Thyroid gland (tissue), 4 donors: ENCODE results near the gene C7. TPM values are rescaled to one million over a fixed set of nuclear protein-coding genes. Genes with fewer than 3 reads are reported as not detected.
A peak's percentile ranks its signal among the peaks of the same experiment; 100 is the strongest.
"Not testable (repeated sequence)": the region's sequence is repeated elsewhere in the genome, so short reads cannot be mapped to it uniquely, and the experiment has no call there.

Experiments
- DNase-seq, 2 donors: peaks; one replicate each; pipeline ENCODE4 v3.0.0-alpha.2; 2019
- H3K27ac ChIP-seq, 3 donors: fragments of 200-600 bp; sonication (generic); 1 replicate in 2 of 3; 2 replicates in 1 of 3; pipeline ENCODE4 v1.5.1; 2016 to 2019; ENCODE audit warnings: mild to moderate bottlenecking in 1 of 3, moderate library complexity in 1 of 3
- H3K27me3 ChIP-seq: fragments of 200-600 bp; sonication (generic); one replicate; pipeline ENCODE4 v1.5.1; 2019
- H3K36me3 ChIP-seq, 2 donors: fragments of 200-600 bp; sonication (generic); one replicate each; pipeline ENCODE4 v1.5.1; 2016 to 2019
- H3K4me1 ChIP-seq, 2 donors: fragments of 200-600 bp; sonication (generic); one replicate each; pipeline ENCODE4 v1.5.1; 2017 to 2019
- H3K4me3 ChIP-seq, 3 donors: fragments of 200-600 bp; sonication (generic); replicated peaks in 1 of 3; 1 replicate in 2 of 3; 2 replicates in 1 of 3; pipeline ENCODE4 v1.5.1; 2016; ENCODE audit warnings: mild to moderate bottlenecking in 1 of 3
- H3K9me3 ChIP-seq: fragments of 200-600 bp; sonication (generic); one replicate; pipeline ENCODE4 v1.5.1; 2017
- POLR2A ChIP-seq, 2 donors: fragments of 450-650 bp; IDR thresholded peaks; one replicate each; pipeline ENCODE4 v1.6.1; 2017; ENCODE audit warnings: antibody characterized with exemption in 2 of 2, mild to moderate bottlenecking in 2 of 2, moderate library complexity in 1 of 2
- WGBS, 2 donors: methylation state at CpG; one replicate each; pipeline ENCODE4 v1.1.5; 2017; 5-methylcytosine and 5-hydroxymethylcytosine counted together
- intact Hi-C: fragments of 100-400 bp; cut with DNase I; formaldehyde crosslinking; loops from one replicate; pipeline ENCODE4 v1.15.1; 2023
- total RNA-seq, 4 donors: library from RNA; depleted of rRNA; stranded (reverse); fragments of >200 nt; gene quantifications; one replicate each; pipeline ENCODE4 v1.2.3, GENCODE V29; 2016
- TF ChIP-seq, protein P1 (sequence below), 6 experiments: fragments of 200-600 bp in 3 of 6; fragments of 450-650 bp in 3 of 6; sonication (generic) in 3 of 6; IDR thresholded peaks; one replicate each; pipeline ENCODE4 v1.5.1; 2016 to 2019; ENCODE audit warnings: antibody characterized with exemption in 6 of 6, mild to moderate bottlenecking in 2 of 6, inconsistent platforms in 1 of 6, moderate library complexity in 1 of 6

Gene C7
- total RNA-seq, 4 donors from 2014 or later = 108 to 257 (median 203) TPM

- intact Hi-C loops = loop anchor here (5.0 kb wide), 2 partner anchors 42 to 122 kb away; partner anchors contain the start of genes RPL37 and TTC33
- Histone ChIP-seq H3K4me1 (no peaks in the 10 kb centered on the region), H3K27ac (no peak overlapping the region), H3K9me3 (no peaks in the 10 kb centered on the region), H3K4me3 (no peak overlapping the region), H3K27me3 (no peaks in the 10 kb centered on the region), H3K36me3 (no peaks in the 10 kb centered on the region)
- DNase-seq = no peak
- TF ChIP-seq, protein P1, sequence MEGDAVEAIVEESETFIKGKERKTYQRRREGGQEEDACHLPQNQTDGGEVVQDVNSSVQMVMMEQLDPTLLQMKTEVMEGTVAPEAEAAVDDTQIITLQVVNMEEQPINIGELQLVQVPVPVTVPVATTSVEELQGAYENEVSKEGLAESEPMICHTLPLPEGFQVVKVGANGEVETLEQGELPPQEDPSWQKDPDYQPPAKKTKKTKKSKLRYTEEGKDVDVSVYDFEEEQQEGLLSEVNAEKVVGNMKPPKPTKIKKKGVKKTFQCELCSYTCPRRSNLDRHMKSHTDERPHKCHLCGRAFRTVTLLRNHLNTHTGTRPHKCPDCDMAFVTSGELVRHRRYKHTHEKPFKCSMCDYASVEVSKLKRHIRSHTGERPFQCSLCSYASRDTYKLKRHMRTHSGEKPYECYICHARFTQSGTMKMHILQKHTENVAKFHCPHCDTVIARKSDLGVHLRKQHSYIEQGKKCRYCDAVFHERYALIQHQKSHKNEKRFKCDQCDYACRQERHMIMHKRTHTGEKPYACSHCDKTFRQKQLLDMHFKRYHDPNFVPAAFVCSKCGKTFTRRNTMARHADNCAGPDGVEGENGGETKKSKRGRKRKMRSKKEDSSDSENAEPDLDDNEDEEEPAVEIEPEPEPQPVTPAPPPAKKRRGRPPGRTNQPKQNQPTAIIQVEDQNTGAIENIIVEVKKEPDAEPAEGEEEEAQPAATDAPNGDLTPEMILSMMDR (IDR thresholded peaks at IDR 0.05) = peak in 5 of 6 experiments; percentile 24 to 68 (median 58)
- no peak for TF ChIP-seq POLR2A (IDR thresholded peaks at IDR 0.05)
- 36 to 40% methylated on average over 10 of the region's 10 CpGs for WGBS, 2 donors
These were observed 29.9 kb upstream of the C7 start for GRCh38 chr5:40879163-40879942.

DNA sequence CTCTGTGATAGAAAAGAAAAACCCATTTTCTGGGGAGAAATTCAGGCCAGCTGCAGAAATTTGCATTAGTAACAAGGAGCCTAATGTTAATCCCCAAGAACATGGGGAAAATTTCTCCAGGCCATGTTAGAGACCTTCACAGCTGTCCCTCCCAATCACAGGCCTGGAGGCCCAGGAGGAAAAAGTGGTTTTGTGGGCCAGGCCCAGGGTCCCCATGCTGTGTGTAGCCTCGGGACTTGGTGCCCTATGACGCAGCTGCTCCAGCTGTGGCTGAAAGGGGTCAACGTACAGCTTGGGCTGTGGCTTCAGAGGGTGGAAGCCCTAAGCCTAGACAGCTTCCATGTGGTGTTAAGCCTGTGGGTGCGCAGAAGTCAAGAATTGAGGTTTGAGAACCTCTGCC lies 27.0 kb upstream of the C7 start:
- 93 to 94% methylated on average over 4 of the region's 4 CpGs for WGBS, 2 donors
- H3K4me1 ChIP-seq = no peaks in the 10 kb centered on the region
- intact Hi-C loops = no loop called here
- no peak overlapping the region for H3K27ac ChIP-seq
- no peak overlapping the region for H3K4me3 ChIP-seq
- H3K27me3 ChIP-seq = no peaks in the 10 kb centered on the region
- TF ChIP-seq, protein P1 (IDR thresholded peaks at IDR 0.05) = no peak
- TF ChIP-seq POLR2A (IDR thresholded peaks at IDR 0.05) = no peak
- no peak for DNase-seq
- no peaks in the 10 kb centered on the region for H3K9me3 ChIP-seq
- H3K36me3 ChIP-seq = no peaks in the 10 kb centered on the region

GRCh38 chr5:40883051-40883450 lies 26.2 kb upstream of the C7 start:
- H3K27me3 ChIP-seq, intact Hi-C loops, DNase-seq, H3K9me3 ChIP-seq, H3K4me1 ChIP-seq, H3K4me3 ChIP-seq, H3K27ac ChIP-seq, H3K36me3 ChIP-seq: not testable (repeated sequence)
- WGBS, 2 donors = 47 to 55% methylated on average over 1 of the region's 1 CpG

- H3K27ac ChIP-seq, DNase-seq, intact Hi-C loops, H3K36me3 ChIP-seq, H3K9me3 ChIP-seq, H3K4me3 ChIP-seq, H3K27me3 ChIP-seq, H3K4me1 ChIP-seq: not testable (repeated sequence)
- WGBS, 2 donors = 64% methylated on average over 6 to 10 of the region's 10 CpGs
These were observed 13.6 kb upstream of the C7 start for GRCh38 chr5:40895440-40896425.

- H3K4me3 ChIP-seq = no peak overlapping the region
- TF ChIP-seq, protein P1 (IDR thresholded peaks at IDR 0.05) = peak; percentile 39 to 73 (median 54)
- TF ChIP-seq POLR2A (IDR thresholded peaks at IDR 0.05) = no peak
- DNase-seq = peak; percentile 17 to 35
- H3K4me1 ChIP-seq = no peaks in the 10 kb centered on the region
- intact Hi-C loops = no loop called here
- H3K36me3 ChIP-seq = no peaks in the 10 kb centered on the region
- H3K27ac ChIP-seq = peak overlapping the region in 1 of 3 donors; percentile 32
- WGBS, 2 donors = 53 to 61% methylated on average over 7 of the region's 7 CpGs
- H3K27me3 ChIP-seq = no peaks in the 10 kb centered on the region
- H3K9me3 ChIP-seq = no peaks in the 10 kb centered on the region
These were observed 4.9 kb upstream of the C7 start for GRCh38 chr5:40904205-40904993.
